Neural cell (in vitro differentiated cells): ENCODE data around the gene MPDU1.

Experiments
- POLR2AphosphoS5 ChIP-seq: IDR thresholded peaks from 2 replicates; pipeline ENCODE4 v1.6.1; 2012
- TF ChIP-seq, protein P1 (sequence below): fragments of 450-650 bp; IDR thresholded peaks from 2 replicates; pipeline ENCODE4 v1.5.1; 2014; ENCODE audit warnings: antibody characterized with exemption, mild to moderate bottlenecking, moderate library complexity; ENCODE audit not compliant: poor library complexity, severe bottlenecking
- TF ChIP-seq, protein P2 (sequence below): IDR thresholded peaks from 2 replicates; pipeline ENCODE4 v1.6.1; 2012; ENCODE audit warnings: borderline replicate concordance

DNA sequence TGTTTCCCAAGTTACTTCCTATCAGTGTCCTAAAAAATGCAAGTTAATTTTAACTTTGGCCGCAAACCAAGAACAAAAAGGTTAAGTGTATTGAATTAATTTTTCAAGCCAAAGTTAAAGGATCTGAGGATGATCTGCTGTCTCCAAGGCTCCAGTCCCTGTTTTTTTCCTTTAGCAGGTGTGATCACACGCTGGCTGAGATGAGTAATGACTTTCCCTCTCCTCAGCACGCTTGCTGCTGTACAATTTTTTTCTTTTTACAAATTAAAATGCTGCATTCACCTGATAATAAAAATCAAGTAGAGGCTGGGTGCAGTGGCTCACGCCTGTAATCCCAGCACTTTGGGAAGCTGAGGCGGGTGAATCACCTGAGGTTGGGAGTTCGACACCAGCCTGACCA is 38.7 kb upstream of the MPDU1 start:
- TF ChIP-seq POLR2AphosphoS5: no peak
- TF ChIP-seq, protein P1, sequence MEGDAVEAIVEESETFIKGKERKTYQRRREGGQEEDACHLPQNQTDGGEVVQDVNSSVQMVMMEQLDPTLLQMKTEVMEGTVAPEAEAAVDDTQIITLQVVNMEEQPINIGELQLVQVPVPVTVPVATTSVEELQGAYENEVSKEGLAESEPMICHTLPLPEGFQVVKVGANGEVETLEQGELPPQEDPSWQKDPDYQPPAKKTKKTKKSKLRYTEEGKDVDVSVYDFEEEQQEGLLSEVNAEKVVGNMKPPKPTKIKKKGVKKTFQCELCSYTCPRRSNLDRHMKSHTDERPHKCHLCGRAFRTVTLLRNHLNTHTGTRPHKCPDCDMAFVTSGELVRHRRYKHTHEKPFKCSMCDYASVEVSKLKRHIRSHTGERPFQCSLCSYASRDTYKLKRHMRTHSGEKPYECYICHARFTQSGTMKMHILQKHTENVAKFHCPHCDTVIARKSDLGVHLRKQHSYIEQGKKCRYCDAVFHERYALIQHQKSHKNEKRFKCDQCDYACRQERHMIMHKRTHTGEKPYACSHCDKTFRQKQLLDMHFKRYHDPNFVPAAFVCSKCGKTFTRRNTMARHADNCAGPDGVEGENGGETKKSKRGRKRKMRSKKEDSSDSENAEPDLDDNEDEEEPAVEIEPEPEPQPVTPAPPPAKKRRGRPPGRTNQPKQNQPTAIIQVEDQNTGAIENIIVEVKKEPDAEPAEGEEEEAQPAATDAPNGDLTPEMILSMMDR: no peak
- TF ChIP-seq, protein P2, sequence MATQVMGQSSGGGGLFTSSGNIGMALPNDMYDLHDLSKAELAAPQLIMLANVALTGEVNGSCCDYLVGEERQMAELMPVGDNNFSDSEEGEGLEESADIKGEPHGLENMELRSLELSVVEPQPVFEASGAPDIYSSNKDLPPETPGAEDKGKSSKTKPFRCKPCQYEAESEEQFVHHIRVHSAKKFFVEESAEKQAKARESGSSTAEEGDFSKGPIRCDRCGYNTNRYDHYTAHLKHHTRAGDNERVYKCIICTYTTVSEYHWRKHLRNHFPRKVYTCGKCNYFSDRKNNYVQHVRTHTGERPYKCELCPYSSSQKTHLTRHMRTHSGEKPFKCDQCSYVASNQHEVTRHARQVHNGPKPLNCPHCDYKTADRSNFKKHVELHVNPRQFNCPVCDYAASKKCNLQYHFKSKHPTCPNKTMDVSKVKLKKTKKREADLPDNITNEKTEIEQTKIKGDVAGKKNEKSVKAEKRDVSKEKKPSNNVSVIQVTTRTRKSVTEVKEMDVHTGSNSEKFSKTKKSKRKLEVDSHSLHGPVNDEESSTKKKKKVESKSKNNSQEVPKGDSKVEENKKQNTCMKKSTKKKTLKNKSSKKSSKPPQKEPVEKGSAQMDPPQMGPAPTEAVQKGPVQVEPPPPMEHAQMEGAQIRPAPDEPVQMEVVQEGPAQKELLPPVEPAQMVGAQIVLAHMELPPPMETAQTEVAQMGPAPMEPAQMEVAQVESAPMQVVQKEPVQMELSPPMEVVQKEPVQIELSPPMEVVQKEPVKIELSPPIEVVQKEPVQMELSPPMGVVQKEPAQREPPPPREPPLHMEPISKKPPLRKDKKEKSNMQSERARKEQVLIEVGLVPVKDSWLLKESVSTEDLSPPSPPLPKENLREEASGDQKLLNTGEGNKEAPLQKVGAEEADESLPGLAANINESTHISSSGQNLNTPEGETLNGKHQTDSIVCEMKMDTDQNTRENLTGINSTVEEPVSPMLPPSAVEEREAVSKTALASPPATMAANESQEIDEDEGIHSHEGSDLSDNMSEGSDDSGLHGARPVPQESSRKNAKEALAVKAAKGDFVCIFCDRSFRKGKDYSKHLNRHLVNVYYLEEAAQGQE: no peak
